Heart right ventricle (tissue), 16 donors: ENCODE measurements around the gene ADAMTS20. TPM values are rescaled to one million over a fixed set of nuclear protein-coding genes. Genes with fewer than 3 reads are reported as not detected.

Experiments used
- ATAC-seq, 8 donors: fragments of 200-7000 bp; cut with Tn5 transposase; one replicate each; pipeline ENCODE4 v1.9.1; 2020; ENCODE audit warnings: mild to moderate bottlenecking in 8 of 8, moderate library complexity in 8 of 8, moderate number of reproducible peaks in 1 of 8
- DNase-seq, 2 donors: peaks; one replicate each; pipeline ENCODE4 v3.0.0-alpha.2; 2020
- H3K27ac ChIP-seq, 10 donors: fragments of 200-600 bp; sonication (generic) in 2 of 10; one replicate each; pipeline versions ENCODE4 v1.5.0 to v1.8.0; 2020 to 2022; ENCODE audit warnings: mild to moderate bottlenecking in 3 of 10
- H3K27me3 ChIP-seq, 7 donors: fragments of 200-600 bp; one replicate each; pipeline ENCODE4 v1.8.0; 2021 to 2022; ENCODE audit warnings: mild to moderate bottlenecking in 2 of 7
- H3K36me3 ChIP-seq, 9 donors: fragments of 200-600 bp; sonication (generic) in 1 of 9; one replicate each; pipeline versions ENCODE4 v1.5.0 to v1.8.0; 2020 to 2022; ENCODE audit warnings: mild to moderate bottlenecking in 2 of 9
- H3K4me1 ChIP-seq, 9 donors: fragments of 200-600 bp; sonication (generic) in 1 of 9; one replicate each; pipeline versions ENCODE4 v1.5.0 to v1.8.0; 2020 to 2022; ENCODE audit warnings: mild to moderate bottlenecking in 4 of 9
- H3K4me3 ChIP-seq, 10 donors: fragments of 200-600 bp; sonication (generic) in 2 of 10; one replicate each; pipeline versions ENCODE4 v1.5.0 to v1.8.0; 2020 to 2022; ENCODE audit warnings: mild to moderate bottlenecking in 7 of 10, moderate library complexity in 2 of 10
- H3K9me3 ChIP-seq, 11 donors: fragments of 200-600 bp in 10 of 11; sonication (generic) in 2 of 11; one replicate each; pipeline versions ENCODE4 v1.5.0 to v1.8.0; 2013 to 2022; ENCODE audit warnings: mild to moderate bottlenecking in 2 of 11, control low read depth in 1 of 11, moderate library complexity in 1 of 11
- WGBS, 2 donors: extraction: QIAGEN DNeasy Blood & Tissue Kit; methylation state at CpG; one replicate each; pipeline ENCODE4 v1.1.7; 2013; ENCODE audit warnings: inconsistent platforms in 1 of 2; 5-methylcytosine and 5-hydroxymethylcytosine counted together
- intact Hi-C, 10 donors: fragments of 100-400 bp; cut with DNase I; formaldehyde crosslinking; loops; one replicate each; pipeline versions ENCODE4 v1.11.1 to v1.14.2; 2022
- polyA plus RNA-seq, 2 donors: library from polyadenylated mRNA; stranded (reverse); fragments of 200-250 nt; gene quantifications; one replicate each; pipeline ENCODE4 v1.2.3, GENCODE V29; 2013
- total RNA-seq, 10 donors: library from RNA; stranded (reverse); fragmentation: NEBNext Ultra II Directional in 3 of 10; extraction: Animal tissue kit (Norgen Biotek cat#: 25700) in 3 of 10; gene quantifications; one replicate each; pipeline versions ENCODE4 v1.2.1 to v1.2.4, GENCODE V29; 2021 to 2023
- TF ChIP-seq, protein P1 (sequence below), 9 donors: fragments of 200-600 bp; sonication (generic) in 2 of 9; IDR thresholded peaks; one replicate each; pipeline versions ENCODE4 v1.5.0 to v1.8.0; 2021 to 2022; ENCODE audit warnings: antibody characterized with exemption in 9 of 9, mild to moderate bottlenecking in 5 of 9, moderate library complexity in 1 of 9
- donor health status: Arrhythmogenic right ventricular cardiomyopathy.
- donor health status: ischemic (EF 13 %, LVEDD 7.1; RV severe dilation, severe dysfunction).
- donor health status: healthy with polysubstance abuse.
- donor health status: DM: no; HTN: yes; CAD: no.
- donor health status: DM: no; HTN: no; CAD: no.
- donor health status: ischemic (EF 25% LVEDD 6.9; RV normal size, moderate dysfunction).
- donor health status: ischemic (EF 25% LVEDD 5.7; RV mildly dilated, moderate dysfunction).
- donor health status: healthy.
- donor health status: DM: yes; HTN: yes; CAD: no.
- donor health status: Ischemic cardiomyopathy.
- donor health status: ischemic (EF 35%, LVEDD 5.7; RV mildly dilated, moderate dysfunction).
- donor health status: nonischemic (EF 11% LVEDD 7.7; RV severe dilation, severe dysfunction).
- donor health status: DM: yes; HTN: yes; CAD: no.
- donor health status: PGD.
- donor health status: ischemic (EF 29% LVEDD 5.4; RV normal size, mild dysfunction).
- donor health status: nonischemic (EF 23%, LVEDD 6.1; RV moderate dilation, normal function).

Gene ADAMTS20
- total and polyA plus RNA-seq, 12 donors: not detected

DNA sequence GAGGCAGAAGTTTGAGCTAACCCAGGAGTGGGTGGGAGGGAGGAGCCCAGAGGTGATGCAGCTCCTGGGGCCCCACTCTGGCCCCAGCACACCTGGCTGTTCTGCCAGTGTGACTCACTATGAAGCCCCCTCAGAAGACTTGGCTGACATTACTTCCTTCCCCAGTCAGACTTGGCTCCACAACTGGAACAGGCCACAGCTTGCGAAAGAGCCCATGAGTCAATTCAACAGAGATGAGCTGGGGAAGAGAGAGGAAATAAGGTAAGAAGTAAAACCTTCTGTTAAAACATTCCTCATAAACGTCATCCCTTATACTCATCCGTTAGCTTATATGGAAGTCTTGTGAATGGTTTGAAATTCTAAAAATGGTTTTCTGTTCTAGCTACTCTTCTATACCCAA lies 245.9 kb downstream of the ADAMTS20 start:
- intact Hi-C loops: no loop called here
- Histone ChIP-seq H3K9me3 (peaks cover 0 to 3% (median 0%) of the 10 kb centered on the region in 11 donors), H3K27ac (no peak overlapping the region), H3K36me3 (no peaks in the 10 kb centered on the region), H3K4me1 (peaks cover 0 to 6% (median 0%) of the 10 kb centered on the region in 9 donors), H3K4me3 (no peak overlapping the region), H3K27me3 (no peaks in the 10 kb centered on the region)
- TF ChIP-seq, protein P1, sequence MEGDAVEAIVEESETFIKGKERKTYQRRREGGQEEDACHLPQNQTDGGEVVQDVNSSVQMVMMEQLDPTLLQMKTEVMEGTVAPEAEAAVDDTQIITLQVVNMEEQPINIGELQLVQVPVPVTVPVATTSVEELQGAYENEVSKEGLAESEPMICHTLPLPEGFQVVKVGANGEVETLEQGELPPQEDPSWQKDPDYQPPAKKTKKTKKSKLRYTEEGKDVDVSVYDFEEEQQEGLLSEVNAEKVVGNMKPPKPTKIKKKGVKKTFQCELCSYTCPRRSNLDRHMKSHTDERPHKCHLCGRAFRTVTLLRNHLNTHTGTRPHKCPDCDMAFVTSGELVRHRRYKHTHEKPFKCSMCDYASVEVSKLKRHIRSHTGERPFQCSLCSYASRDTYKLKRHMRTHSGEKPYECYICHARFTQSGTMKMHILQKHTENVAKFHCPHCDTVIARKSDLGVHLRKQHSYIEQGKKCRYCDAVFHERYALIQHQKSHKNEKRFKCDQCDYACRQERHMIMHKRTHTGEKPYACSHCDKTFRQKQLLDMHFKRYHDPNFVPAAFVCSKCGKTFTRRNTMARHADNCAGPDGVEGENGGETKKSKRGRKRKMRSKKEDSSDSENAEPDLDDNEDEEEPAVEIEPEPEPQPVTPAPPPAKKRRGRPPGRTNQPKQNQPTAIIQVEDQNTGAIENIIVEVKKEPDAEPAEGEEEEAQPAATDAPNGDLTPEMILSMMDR (IDR thresholded peaks at IDR 0.05): no peak
- 61 to 66% methylated on average over 3 of the region's 3 CpGs for WGBS, 2 donors
- no peak for DNase-seq
- ATAC-seq: peak in 2 of 8 donors; percentile 44 to 48

DNA sequence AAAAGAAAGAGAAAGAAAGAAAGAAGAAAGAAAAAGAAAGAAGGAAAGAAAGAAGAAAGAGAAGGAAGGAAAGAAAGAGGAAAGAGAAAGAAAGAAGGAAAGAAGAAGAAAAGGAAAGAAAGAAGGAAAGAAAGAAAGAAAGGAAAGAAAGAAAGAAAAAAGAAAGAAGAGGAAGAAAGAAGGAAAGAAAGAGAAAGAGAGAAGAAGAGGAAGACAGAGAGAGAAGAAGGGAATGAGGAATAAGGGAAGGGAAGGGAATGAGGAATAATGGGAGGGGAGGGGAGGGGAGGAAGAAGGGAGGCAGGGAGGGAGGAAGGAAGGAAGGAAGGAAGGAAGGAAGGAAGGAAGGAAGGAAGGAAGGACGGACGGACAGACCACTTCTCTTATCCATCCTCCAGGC lies 246.9 kb downstream of the ADAMTS20 start:
- TF ChIP-seq, protein P1 (IDR thresholded peaks at IDR 0.05): no peak
- WGBS, 2 donors: 77% methylated on average over 2 of the region's 2 CpGs
- ATAC-seq: no peak
- peaks cover 0 to 3% (median 0%) of the 10 kb centered on the region in 11 donors for H3K9me3 ChIP-seq
- H3K4me3 ChIP-seq: no peak overlapping the region
- DNase-seq: no peak
- peaks cover 0 to 6% (median 0%) of the 10 kb centered on the region in 9 donors for H3K4me1 ChIP-seq
- no peaks in the 10 kb centered on the region for H3K36me3 ChIP-seq
- H3K27ac ChIP-seq: no peak overlapping the region
- intact Hi-C loops: no loop called here
- H3K27me3 ChIP-seq: no peaks in the 10 kb centered on the region

Other genes starting within 250 kb of the ADAMTS20 start
- gene PUS7L, start 206.6 kb upstream of the ADAMTS20 start, total RNA-seq: 1 to 10 TPM; 4.1 to 7.8 (median 5.2) TPM
- gene PUS7L, start 206.6 kb upstream of the ADAMTS20 start, polyA plus RNA-seq: 1 to 10 TPM; 1.2 to 1.5 TPM
- gene IRAK4, start 206.7 kb upstream of the ADAMTS20 start, total RNA-seq: 1 to 10 TPM; 3.6 to 8.1 (median 4.1) TPM
- 1 to 10 TPM; 3.8 to 5.4 TPM for gene IRAK4, start 206.7 kb upstream of the ADAMTS20 start, polyA plus RNA-seq